ENCODE results near the gene DNAJC1.
A peak's percentile ranks its signal among the peaks of the same experiment; 100 is the strongest.

Gene DNAJC1

DNA sequence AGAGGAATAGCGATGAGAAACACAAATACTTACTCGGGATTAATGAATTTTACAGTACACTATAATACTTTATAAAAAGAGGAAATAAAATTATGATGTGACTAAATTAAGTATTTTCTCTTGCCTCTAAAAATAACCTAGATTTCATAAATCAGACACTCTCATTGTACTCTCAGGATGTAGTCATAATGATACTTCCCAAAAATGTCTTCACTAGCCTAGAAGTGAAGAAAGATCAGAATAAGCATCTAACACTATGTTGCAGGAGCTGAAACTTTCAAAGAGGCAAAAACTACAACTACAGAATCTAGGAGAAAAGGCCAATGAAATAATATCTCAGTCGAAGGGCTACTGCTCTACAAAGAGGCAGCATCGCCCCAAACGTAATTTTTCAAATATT, 49.4 kb downstream of the DNAJC1 start:
- peak; percentile 55 for DNase-seq

DNA sequence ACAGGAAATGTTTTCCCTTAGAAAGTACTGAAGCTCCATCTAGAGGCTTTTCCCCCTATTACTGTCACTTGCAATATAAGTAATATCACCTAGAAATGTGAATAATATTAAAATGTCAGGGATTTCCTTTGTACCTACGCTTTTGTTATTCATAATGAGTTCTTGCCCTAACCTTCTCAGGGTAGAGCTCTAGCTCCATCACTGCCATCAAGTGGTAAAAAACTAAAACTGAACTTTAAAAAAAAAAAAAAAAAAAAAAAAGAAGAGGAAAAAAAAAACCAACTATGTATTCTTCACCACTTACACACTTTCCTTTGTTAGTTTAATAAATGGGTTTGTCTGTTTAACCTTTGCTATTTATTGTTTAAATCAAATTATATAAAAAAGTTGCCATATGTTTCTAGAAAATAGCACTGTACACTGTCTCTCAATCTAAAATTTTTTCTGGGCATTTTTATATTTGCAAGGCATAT, 49.9 kb downstream of the DNAJC1 start:
- DNase-seq: peak; percentile 46

DNA sequence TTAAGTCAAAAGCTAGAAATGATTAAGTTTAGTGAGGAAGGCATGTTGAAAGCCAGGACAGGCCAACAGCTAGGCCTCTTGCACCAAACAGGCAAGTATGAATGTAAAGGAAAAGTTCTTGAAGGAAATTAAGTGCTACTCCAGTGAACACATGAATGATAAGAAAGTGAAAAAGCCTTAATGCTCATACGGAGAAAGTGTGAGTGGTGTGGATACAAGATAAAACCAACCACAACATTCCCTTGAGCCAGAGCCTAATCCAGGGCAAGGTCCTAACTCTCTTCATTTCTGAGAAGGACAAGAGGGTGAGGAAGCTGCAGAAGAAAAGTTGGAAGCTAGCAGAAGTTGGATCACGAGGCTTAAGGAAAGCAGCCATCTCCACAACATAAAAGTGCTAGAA, 53.0 kb downstream of the DNAJC1 start:
- no peak for DNase-seq

DNA sequence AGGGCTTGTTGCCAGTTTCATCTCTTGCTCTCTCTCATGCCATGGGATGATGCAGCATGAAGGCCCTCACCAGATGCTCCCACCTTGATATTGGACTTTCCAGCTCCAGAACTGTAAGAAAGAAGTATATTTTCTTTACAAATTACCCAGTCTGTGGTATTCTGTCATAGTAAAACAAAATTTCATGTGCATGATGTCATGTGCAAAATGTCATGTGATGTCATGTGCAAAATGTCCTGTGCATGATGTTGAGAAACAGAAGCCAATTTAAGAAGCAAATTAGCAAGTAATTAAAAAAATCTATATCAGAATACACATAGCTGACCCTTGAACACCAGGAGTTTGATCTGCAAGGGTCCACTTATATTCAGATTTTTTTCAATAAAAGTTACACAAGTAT, 56.6 kb downstream of the DNAJC1 start:
- no peak for DNase-seq

DNA sequence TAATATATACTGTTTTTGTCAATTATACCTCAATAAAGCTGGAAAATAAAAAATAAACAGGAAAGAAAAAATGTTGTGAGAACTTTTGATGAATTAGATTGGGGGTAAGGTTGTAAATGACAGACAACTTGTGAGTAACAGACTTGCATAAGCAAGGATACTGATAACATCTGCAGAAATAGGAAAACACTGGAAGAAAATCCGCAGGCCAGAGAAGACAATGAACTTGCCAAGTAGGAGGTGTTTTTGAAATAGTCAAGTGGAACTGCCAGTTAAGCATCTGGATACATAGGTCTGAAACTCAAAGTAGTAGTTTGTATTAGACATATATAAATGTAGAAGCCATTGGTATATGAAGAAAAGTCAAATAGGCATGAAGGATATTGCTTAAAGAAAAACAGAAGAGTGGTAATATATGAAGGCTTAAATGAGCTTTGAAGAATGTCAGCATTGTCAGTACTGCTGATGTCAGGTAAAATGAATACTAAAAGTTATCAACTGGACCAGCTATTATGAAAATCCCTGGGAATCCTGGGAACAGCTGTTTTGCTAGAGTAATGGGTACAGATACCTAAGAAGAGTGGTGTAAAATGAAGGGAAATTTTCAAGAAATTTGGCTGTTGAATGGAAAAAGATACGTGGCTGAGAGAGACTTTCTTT, 58.7 kb downstream of the DNAJC1 start:
- DNase-seq: no peak

DNA sequence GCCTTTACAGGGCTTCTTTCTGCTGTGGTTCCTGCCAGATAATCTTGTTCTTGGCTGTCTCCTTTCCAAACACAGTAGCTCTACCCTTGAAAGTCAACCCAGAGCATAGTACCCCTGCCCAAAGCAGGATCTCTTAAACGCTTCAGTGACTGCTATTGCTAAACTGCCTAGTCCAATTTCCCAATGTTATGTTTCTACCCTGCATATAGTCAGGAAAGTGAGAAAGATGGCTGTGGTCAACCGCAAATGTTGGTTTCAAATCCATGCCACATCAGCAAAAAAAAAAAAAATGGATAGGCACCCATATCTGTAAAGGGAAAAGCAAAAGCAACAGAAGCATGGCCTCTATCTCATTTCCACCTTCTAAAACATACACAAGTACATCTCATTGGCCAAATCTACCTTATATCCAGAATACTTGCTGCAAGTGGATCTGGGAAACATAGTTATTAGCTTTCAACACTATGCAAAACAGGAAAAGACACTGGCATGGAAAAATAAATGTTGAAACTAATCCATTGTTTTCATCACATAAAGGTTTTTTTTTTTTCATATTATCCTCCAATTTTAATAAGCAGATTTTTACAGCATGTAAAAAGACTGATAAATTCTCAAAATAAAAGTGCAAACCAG, 59.8 kb downstream of the DNAJC1 start:
- peak; percentile 93 for DNase-seq

DNA sequence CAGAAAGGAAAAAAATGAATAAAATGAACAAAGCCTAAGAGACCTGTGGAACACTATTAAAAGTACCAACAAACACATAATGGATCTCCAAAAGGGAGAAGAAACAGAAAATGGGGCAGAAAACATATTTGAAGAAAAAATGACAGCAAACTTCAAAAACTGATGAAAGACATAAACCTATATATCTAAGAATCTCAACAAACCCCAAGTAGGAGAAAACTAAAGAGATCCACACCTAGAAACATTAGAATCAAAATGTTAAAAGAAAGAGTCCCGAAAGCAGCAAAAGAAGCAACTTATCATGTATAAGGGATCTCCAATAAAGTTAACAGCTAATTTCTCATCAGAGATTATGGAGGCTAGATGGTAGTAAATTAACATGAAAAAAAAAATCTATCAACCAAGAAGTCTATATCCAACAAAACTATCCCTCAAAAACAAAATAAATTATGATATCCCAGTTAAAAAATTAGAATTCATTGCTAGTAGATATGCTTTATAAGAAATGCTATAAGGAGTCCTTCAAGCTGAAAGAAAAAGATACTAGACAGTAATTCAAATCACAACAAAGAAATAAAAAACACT, 68.0 kb downstream of the DNAJC1 start:
- no peak for DNase-seq

DNA sequence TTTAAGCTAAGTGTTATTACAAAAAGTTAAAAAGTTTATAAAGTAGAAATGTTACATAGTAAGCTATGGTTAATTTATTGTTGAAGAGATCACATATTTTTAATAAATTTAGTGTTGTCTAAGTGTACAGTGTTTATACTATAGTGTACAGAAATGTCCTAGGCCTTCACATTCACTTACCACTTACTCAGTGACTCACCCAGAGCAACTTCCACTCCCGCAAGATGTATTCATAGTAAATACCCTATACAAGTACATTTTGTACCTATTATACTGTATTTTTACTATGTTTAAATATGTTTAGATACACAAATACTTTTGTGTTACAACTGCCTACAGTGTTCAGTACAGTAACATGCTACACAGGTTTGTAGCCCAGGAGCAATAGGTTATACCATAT, 69.2 kb downstream of the DNAJC1 start:
- DNase-seq: no peak

DNA sequence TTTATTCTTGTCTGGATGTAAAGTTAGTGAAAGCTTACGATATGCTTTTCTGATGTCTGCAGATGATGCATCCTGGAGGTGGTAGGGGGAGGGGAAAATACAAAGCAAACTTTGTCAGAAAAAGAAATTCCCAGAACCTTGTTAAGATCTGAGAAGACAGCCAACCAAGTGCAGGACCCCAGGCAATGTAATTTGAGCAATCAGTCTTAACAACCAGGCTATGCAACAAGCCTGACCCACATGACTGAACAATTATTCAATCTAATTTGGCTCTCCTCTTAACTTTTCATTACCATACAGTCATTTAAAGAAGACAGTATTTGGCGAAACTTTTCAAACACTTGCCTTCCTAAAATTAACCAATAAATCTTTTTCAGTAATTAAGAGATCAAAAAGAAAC, 74.5 kb downstream of the DNAJC1 start:
- no peak for DNase-seq

DNA sequence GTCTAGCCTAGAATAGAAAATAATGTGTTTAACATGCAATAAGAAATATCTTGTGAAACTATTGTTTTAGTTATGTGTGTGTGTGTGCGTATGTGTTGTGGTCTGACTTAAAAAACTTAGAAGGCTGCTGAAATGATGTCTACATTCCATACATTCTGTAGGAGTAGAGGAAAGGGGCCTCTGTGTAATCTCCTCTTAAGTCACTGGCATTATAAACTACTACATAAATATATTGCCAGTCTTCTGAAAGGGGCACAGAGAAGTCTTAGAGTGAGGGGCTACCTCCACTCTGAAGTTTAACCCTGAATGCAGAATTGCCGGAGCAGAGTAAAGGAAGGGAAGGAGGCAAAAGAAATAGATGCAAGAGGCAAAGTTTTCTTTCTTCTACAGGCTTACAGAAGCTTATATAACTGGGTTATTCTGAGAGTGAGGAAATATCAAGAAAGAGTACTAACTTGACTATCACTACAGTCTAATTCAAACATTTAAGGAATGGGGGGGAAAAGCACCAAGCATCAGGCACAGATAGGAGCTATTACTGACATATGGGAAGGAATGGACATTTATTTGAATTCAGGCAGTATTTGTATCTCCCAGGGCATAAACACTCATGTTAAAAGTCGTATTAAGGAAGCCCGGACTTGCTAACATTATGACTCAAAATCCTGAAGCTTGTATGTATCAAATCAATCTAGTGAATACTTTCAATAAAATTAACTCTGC, 75.7 kb downstream of the DNAJC1 start:
- no peak for DNase-seq

DNA sequence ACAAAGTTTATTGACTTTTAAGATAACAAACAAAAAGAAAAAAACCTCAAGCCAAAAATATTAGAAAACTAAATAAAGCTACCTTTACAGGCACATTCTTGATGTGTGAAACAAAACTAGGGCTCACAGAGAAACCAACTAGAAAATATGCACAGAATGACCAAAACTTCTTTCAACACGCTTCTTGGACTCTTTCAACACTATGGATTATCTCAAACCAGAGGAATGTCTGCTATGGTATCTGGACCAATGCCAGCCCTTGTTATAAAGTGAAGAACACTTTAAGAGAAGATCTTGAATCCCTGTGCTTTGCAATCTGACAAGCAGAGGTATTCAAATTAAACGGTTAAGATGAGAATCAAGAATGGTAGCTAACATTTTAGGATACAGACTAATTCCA, 76.6 kb downstream of the DNAJC1 start:
- peak; percentile 76 for DNase-seq

DNA sequence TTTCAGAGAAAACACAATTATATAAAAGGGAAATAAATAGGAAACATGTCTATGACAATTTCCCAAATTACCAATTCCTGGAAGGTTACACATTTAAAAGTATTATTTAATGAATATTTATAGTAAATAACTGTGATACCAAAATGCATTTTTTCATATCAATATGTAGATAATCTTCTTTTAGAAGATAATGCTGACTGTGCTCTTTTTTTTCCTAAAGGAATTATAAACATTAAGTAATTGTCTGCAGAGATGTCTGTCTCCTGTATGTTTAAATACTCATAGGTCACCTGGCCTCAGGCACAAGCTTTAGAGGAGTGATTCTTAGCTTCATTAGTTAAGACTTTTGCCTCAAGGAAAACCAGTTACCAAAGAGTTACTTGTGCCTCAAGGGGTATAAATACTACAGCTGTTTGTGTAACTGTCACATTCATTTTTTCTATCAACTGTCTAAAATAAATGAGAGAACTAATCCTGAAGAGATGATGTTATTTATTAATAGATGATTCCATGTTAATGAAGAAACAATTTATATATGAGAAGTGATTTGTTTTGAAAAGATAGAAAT, 77.1 kb downstream of the DNAJC1 start:
- no peak for DNase-seq

DNA sequence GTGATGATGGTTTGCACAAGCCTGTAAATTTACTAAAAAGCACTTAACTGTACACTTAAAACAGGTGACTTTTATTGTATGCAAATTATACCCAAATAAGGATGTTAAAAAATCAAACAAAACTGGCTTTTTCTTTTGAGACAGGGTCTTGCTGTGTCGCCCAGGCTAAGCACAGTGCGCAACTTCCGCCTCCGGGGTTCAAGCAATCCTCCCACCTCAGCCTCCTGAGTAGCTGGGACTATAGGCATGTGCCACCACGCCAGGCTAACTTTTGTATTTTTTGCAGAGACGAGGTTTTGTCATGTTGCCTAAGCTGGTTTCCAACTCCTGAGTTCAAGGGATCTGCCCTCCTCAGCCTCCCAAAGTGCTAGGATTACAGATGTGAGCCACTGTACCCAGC, 77.7 kb downstream of the DNAJC1 start:
- DNase-seq: no peak

DNA sequence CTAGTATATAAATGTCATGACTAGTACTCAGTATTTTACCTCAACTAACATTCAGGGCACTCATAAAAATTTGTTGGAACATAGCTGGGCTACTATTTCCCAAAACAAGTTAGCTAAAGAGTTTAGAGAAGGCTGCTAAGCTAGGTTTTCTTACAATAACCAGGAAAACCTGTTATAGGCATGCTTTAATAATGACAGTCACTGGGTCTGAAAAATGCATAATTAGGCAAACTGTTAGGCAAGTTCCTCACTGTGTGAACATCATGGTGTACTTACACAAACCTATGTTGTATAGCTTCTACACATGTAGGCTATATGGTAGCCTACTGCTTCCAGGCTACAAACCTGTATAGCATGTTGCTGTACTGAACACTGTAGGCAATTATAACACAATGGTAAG, 79.0 kb downstream of the DNAJC1 start:
- no peak for DNase-seq

DNA sequence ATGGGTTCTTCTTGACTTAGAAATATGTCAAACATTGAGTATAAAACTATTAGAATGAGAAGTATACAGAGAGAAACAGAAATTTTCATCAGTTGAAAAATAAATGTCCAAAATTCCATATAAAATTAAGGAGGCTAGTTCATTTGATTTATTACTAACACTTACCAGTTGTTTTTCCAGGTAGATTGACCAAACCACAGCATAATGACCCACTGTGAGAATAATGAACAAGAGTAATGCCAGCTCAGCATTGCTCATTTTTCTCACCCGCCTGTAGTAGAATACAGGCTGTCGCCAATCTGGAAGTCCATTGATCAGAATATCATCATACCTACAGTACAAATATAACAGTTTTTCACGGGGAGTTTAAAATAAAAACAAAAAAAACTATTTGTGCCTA, 82.9 kb downstream of the DNAJC1 start:
- no peak for DNase-seq

DNA sequence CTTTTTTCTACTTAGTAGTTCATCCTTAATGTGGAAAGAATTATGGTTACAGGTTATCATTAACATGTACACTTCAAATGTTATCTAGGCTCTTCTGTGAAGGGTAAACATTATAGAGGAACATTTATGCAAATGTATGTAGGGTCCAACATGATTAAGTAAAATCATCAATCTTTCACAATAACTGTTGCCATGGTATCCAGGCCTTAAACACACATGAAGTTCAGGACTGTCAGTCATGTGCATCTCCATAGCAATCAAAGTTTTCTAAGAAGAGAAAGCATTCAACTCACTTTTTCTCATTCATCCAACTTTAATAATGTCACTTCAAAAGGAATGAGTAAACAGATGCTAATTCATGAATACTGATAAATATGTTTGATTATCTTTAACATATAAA, 83.6 kb downstream of the DNAJC1 start:
- DNase-seq: no peak

DNA sequence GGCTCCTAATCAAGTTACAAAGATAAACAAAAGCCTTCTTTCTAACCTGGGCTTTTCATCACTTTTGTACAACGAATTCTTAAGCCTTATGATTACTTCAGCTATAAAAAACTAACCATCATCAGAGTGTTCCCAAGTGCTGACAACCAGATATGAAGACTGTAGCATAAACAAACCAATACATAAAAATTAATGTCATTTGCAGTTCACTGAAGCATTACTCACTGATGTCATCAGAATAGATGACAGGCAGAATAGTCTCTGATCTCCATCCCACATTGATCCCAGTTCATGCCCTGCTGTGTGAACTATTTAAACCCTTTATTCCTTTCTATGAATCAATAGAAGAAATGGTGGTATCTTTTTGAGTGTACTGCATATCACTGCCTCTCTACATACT, 84.4 kb downstream of the DNAJC1 start:
- no peak for DNase-seq

DNA sequence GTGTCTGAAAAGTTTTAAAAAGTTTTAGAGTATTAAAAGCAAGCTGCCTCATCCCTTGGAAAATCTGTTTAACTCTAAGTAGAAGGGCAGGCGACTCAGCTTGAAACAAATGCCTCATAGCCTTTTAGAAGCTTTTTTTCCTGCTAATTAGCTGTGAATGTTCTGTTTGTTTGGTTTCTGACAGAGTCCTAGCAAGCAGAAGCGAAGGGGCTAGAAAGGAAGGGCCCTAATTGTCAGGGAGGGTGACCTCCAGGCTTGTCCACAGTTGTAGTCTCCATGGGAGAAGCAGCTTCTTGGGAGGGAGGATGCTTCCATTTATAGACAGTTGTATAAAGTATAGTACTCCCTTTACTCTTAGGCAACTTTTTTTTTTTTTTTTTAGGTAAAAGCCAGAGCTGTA, 90.9 kb downstream of the DNAJC1 start:
- no peak for DNase-seq

DNA sequence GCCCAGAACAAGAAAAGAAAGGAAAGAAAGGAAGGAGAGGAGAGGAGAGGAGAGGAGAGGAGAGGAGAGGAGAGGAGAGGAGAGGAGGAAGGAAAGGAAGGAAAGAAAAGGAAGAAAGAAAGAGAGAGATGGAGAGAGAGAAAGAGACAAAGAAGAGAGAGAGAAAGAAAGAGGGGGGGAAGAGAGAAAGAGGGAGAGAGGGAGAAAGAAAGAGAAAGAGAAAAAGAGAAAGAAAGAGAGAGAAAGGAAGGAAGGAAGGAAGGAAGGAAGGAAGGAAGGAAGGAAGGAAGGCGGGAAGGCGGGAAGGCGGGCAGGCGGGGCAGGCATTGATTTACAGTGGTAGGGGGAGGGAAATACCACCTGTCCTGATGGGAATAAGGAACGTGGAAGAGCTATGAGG, 92.7 kb downstream of the DNAJC1 start:
- no peak for DNase-seq

DNA sequence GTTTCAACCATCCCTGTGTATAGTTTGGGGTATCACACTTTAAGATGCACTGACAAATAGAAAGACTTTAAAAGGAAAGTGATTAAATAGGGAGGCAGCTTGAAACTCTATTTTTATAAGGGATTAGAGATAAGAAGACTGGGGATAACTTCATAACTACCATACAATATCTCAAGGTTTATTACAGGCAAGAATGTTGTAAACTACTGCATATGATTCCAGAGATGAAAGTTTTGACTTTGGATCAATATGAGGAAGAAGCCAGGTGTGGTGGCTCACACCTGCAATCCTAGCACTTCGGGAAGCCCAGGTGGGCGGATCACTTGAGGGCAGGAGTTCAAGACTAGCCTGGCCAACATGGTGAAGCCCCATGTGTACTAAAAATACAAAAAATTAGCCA, 96.1 kb downstream of the DNAJC1 start:
- DNase-seq: no peak

DNA sequence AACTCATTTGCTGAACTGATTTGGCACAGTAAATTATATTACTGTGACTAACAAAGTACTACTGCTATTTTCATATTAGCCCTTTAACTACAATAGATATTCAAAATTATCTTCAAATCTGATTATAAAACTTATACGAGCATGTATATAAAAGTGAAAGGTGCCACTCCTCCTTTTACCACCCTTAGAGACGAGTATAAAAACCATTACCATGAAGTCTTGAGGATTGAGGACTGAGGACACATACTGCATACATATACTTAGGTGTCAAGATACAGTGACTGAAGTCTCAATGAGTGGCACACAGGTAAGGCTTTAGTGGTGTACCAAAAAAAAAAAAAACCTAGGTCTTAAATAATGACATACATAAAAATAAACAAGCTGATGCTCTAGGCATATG, 98.6 kb downstream of the DNAJC1 start:
- no peak for DNase-seq

DNA sequence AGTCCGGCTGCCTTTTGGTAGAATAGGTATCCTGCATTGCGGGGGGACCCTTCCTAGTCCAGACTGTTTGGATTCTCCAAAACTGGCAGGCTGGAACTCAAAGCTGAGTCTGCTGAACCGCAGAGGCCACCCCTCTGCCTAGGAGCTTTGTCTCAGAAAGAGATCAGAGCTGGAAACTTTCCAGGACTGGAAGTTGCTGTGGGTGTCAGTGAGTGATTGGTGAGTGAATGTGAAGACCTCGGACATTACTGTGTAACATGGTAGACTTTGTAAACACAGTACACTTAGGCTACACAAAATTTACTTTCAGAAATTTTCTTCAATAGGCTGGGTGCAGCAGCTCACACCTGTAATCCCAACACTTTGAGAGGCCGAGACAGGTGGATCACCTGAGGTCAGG, 103.8 kb downstream of the DNAJC1 start:
- DNase-seq: no peak

DNA sequence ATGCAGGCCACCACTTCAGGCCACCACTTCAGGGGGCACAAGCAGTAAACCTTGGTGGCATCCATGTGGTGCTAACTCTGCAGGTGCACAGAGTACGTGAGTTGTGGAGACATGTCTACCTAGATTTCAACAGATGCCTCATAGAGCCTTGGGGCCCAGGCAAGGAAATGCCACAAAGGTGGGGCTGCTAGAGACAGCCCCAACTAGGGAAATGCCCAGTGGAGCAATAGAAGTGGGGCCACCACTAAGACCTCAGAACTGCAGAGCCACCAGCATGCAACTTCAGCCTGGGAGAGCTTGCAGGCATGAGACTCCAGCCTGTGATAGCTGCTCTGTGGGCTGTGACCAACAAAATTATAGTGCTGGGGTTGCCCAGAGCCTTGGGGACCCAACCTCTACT, 107.6 kb downstream of the DNAJC1 start:
- no peak for DNase-seq

Measured in MV-4-11 (cell line).